ENCODE results near the gene ATP6AP1.

ATP6AP1 gene

GRCh38 chrX:154483325-154483724 lies 54.8 kb downstream of the ATP6AP1 start:
- in situ Hi-C loops (cut with MboI; ENCODE audit: low sequenced_read_pairs) = no loop called here
- Histone ChIP-seq H3K4me3 (no peak overlapping the region), H3K4me1 (peaks cover 23% of the 10 kb centered on the region), H3K36me3 (replicated peaks) (peaks cover 42% of the 10 kb centered on the region), H3K9me3 (no peaks in the 10 kb centered on the region), H3K27me3 (ENCODE audit: low read depth) (no peaks in the 10 kb centered on the region)
- DNase-seq (ENCODE audit: low spot score in 2 of 2) = no peak

- H3K27me3 ChIP-seq (ENCODE audit: low read depth) = no peaks in the 10 kb centered on the region
- no peaks in the 10 kb centered on the region for H3K9me3 ChIP-seq
- no peak for DNase-seq (ENCODE audit: low spot score in 2 of 2)
- H3K4me1 ChIP-seq = peaks cover 21% of the 10 kb centered on the region
- in situ Hi-C loops (cut with MboI; ENCODE audit: low sequenced_read_pairs) = no loop called here
- peaks cover 48% of the 10 kb centered on the region for H3K36me3 ChIP-seq (replicated peaks)
- no peak overlapping the region for H3K4me3 ChIP-seq
Observed at GRCh38 chrX:154484255-154485149, 56.0 kb downstream of the ATP6AP1 start.

GRCh38 chrX:154485150-154486051 lies 56.9 kb downstream of the ATP6AP1 start:
- DNase-seq (ENCODE audit: low spot score in 2 of 2) = peak in 1 of 2 experiments; percentile 36

GRCh38 chrX:154486052-154486395 lies 57.5 kb downstream of the ATP6AP1 start:
- Histone ChIP-seq H3K36me3 (replicated peaks) (peaks cover 48% of the 10 kb centered on the region), H3K27me3 (ENCODE audit: low read depth) (no peaks in the 10 kb centered on the region), H3K4me3 (peak overlapping the region; percentile 69), H3K9me3 (no peaks in the 10 kb centered on the region), H3K4me1 (peaks cover 25% of the 10 kb centered on the region)
- peak in 1 of 2 experiments; percentile 41 for DNase-seq (ENCODE audit: low spot score in 2 of 2)
- in situ Hi-C loops (cut with MboI; ENCODE audit: low sequenced_read_pairs) = no loop called here

More at GRCh38 chrX:154485150-154486051, 56.9 kb downstream of the ATP6AP1 start:
- Histone ChIP-seq H3K4me1 (peaks cover 25% of the 10 kb centered on the region), H3K27me3 (ENCODE audit: low read depth) (no peaks in the 10 kb centered on the region), H3K4me3 (peak overlapping the region; percentile 69), H3K36me3 (replicated peaks) (peaks cover 48% of the 10 kb centered on the region), H3K9me3 (no peaks in the 10 kb centered on the region)
- in situ Hi-C loops (cut with MboI; ENCODE audit: low sequenced_read_pairs) = no loop called here

Data from HAP-1 (cell line).